HL-60 (cell line): Measurements from ENCODE around the gene OR8H3.

Source experiments
- TF ChIP-seq, protein P1 (sequence below): IDR thresholded peaks from one replicate; pipeline ENCODE4 v1.5.1; 2011; ENCODE audit warnings: low read length, control low read depth, inconsistent platforms; ENCODE audit not compliant: insufficient read depth
- TF ChIP-seq, protein P2 (sequence below): IDR thresholded peaks from 2 replicates; pipeline ENCODE4 v1.6.1; 2012; ENCODE audit warnings: low read depth; ENCODE audit not compliant: insufficient replicate concordance

DNA sequence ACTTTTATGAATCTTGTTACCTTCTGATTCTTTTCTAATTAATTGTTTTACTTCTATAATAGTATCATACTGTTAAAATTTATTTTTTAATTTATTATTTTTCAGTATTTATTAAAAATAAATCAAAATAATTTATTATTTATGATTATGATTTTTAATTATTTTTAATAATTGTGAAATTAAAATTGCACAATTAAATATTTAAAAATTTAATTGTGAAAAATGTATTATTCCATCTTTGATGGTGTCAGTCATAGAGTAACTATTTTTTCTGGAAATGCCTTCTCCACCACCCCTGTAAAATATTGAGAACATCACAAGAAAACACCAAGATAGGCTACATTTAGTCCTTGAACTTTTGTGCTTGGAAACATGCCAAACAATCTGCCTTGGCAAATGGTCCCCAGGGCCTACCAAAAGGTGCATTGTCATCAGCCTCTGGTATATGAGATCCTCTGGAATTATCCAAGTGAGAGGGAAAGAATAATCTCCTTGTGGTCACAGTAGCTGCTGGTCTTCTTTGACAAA lies 18.9 kb upstream of the OR8H3 start, which contains the start of gene OR8H2:
- TF ChIP-seq, protein P1, sequence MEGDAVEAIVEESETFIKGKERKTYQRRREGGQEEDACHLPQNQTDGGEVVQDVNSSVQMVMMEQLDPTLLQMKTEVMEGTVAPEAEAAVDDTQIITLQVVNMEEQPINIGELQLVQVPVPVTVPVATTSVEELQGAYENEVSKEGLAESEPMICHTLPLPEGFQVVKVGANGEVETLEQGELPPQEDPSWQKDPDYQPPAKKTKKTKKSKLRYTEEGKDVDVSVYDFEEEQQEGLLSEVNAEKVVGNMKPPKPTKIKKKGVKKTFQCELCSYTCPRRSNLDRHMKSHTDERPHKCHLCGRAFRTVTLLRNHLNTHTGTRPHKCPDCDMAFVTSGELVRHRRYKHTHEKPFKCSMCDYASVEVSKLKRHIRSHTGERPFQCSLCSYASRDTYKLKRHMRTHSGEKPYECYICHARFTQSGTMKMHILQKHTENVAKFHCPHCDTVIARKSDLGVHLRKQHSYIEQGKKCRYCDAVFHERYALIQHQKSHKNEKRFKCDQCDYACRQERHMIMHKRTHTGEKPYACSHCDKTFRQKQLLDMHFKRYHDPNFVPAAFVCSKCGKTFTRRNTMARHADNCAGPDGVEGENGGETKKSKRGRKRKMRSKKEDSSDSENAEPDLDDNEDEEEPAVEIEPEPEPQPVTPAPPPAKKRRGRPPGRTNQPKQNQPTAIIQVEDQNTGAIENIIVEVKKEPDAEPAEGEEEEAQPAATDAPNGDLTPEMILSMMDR = no peak
- TF ChIP-seq, protein P2, sequence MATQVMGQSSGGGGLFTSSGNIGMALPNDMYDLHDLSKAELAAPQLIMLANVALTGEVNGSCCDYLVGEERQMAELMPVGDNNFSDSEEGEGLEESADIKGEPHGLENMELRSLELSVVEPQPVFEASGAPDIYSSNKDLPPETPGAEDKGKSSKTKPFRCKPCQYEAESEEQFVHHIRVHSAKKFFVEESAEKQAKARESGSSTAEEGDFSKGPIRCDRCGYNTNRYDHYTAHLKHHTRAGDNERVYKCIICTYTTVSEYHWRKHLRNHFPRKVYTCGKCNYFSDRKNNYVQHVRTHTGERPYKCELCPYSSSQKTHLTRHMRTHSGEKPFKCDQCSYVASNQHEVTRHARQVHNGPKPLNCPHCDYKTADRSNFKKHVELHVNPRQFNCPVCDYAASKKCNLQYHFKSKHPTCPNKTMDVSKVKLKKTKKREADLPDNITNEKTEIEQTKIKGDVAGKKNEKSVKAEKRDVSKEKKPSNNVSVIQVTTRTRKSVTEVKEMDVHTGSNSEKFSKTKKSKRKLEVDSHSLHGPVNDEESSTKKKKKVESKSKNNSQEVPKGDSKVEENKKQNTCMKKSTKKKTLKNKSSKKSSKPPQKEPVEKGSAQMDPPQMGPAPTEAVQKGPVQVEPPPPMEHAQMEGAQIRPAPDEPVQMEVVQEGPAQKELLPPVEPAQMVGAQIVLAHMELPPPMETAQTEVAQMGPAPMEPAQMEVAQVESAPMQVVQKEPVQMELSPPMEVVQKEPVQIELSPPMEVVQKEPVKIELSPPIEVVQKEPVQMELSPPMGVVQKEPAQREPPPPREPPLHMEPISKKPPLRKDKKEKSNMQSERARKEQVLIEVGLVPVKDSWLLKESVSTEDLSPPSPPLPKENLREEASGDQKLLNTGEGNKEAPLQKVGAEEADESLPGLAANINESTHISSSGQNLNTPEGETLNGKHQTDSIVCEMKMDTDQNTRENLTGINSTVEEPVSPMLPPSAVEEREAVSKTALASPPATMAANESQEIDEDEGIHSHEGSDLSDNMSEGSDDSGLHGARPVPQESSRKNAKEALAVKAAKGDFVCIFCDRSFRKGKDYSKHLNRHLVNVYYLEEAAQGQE = no peak
